Stimulated activated CD4-positive, alpha-beta T cell treated with anti-CD3 and anti-CD28 coated beads, TNF-alpha, amount 100 ng/mL, for 1 hour (primary cell): ENCODE data around the gene RNU1-3.
"Not testable (repeated sequence)": the region's sequence is repeated elsewhere in the genome, so short reads cannot be mapped to it uniquely, and the experiment has no call there.

Source experiments
- DNase-seq, 3 donors: peaks; one replicate each; pipeline ENCODE4 v3.0.0-alpha.2; 2020; ENCODE audit warnings: low read depth in 3 of 3, low spot score in 1 of 3

The RNU1-3 gene

DNA sequence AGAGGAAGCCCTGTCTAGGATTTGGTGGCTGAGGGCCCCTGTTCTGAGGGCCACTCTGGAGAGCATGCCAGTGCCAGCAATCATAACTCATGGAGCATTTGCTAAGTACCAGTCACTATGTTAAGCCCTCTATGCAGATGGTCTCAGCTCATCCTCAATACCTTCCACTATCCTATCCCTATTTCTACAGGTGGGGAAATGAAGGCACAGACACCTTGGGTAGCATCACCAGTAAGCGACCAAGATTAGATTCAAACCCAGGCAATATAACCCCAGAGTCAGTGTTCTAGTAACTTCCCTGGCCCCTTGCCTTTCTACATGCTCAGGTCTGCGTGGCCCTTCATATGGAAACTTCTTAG, 45.5 kb downstream of the RNU1-3 start:
- DNase-seq, result no peak

DNA sequence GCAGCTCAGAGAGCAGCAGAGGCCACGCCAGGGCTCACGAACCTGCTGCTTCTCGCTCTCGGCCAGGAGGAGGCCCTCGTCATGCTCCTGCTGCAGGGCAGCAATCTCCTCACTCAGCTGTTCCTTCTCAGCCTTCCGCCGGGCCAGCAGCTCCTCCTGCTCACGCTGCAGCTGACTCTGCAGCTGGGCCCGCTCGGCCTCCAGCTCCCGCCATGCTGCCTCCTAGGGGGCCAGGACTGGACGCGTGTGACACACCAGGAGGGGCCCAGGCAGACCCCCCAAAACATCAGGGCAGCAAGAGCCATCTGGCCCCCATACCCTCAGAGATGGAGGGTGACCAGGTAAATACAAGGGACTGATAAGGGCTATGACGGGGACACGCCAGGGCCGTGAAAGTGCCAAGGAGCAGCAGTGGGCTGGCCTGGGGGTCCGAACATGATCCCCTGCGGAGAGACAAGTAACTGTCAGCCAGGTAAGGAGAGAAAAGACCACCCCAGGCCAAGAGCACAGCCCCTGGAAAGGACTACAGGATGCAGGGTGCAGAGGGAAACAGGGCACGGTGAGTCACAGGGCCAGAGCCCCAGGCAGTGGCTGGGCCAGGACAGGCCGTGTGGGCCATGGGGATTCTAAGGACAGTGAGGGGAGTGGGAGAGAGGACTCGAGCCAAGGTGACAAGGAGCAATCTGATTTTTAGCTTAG, 46.8 kb downstream of the RNU1-3 start:
- not testable (repeated sequence) for DNase-seq

DNA sequence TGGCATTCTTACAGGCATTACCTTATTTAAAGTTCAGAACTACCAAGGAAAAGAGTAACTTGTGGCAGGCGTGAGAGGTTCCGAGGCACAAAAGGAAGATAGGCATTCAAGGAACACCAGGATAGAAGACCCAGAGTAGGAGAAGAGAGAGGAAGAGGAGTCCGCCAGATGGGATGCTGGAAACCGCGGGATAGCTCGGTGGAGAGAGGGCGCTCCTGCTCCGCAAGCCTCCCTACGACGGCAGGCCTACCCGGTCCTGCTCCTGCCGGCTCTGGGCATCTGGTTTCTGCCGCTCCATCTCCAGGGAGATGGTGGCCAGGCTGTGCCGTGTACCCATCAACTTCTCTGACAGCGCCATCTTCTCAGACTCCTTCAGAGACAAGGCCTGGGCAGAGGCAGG, 48.0 kb downstream of the RNU1-3 start:
- no peak for DNase-seq

DNA sequence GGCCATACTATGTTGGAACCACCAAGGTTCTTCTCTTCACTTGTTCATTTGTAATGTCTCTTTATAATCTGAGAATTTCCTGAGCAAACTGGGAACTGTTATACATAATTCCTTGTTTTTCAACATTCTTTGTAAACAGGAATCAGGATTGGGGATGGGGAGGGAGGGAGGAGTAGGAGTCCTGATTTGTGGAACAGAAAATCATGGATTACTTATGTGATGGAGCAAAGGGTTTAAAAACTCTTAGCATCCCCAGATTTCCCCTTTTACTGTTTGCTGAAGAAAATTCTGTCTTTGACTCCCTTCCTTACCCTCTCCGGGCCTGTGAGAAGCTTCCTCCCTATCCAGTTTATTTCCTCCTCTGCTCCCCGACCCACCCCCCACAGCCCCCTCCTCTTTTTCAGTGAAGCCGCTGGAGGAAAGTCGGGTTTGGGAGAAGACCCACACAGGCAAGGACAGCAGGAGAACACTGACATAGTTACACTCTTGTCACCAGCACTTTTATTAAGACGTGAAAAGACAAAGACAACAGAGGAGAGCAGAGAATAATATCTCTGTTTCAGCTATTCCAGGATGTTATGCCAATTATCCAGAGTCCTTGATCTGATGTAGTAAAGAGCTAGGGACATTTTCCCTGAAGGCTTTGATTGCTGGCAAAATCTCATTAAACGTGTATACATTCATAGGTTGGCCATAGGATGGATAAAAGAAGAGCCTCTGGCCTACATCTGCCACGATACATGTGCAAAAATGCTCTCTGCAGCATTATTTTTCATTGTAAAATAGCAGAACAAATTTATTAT, 48.8 kb downstream of the RNU1-3 start:
- no peak for DNase-seq

DNA sequence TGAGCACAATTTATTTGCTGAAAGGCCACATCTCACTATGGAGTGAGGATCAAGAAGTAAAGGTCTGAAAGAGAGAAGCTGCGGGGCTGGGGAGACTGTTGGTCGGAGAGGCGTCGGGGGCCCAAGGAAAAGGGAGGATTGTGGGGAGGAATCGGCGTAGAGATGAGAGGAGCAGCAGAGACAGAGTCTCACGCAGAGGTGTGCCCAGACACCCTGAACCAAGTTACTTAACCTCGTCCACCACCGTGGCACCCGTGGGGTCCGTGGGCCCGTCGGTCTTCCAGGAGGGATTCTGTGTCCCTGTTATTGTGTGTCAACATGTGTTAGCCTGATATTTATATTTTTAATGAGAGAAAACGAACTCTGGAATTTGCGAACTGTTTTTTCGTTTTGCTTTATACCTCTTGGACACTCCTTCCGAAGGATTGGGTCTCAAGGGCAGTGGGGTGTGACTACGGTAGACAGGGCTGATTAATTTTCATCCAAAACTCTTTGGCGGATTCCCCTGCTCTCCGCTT, 49.6 kb downstream of the RNU1-3 start:
- no peak for DNase-seq
